Measurements from ENCODE around the gene OR4D1.

DNA sequence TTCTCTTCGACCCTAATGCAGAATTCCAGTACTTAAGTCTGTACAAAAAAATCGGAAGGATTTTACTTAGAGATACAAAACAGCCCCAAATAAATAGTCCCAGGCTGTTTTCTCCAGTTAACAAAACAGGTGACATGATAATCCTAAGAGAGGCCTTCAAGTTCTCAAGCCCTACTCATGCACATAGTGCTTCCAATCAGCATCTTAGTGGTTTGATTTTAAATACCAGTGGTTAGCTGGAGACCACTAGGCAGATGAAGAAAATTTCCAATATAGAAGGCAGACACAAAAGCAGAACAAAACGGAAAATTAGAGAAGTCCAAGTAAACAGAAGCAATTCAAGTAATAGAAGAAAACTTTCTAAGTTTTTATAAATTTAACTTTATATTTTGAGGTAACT lies 13.4 kb downstream of the OR4D1 start:
- TF ChIP-seq, protein P1, sequence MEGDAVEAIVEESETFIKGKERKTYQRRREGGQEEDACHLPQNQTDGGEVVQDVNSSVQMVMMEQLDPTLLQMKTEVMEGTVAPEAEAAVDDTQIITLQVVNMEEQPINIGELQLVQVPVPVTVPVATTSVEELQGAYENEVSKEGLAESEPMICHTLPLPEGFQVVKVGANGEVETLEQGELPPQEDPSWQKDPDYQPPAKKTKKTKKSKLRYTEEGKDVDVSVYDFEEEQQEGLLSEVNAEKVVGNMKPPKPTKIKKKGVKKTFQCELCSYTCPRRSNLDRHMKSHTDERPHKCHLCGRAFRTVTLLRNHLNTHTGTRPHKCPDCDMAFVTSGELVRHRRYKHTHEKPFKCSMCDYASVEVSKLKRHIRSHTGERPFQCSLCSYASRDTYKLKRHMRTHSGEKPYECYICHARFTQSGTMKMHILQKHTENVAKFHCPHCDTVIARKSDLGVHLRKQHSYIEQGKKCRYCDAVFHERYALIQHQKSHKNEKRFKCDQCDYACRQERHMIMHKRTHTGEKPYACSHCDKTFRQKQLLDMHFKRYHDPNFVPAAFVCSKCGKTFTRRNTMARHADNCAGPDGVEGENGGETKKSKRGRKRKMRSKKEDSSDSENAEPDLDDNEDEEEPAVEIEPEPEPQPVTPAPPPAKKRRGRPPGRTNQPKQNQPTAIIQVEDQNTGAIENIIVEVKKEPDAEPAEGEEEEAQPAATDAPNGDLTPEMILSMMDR (IDR thresholded peaks at IDR 0.05; ENCODE audit: low read depth, low read length, missing input control) = no peak
- no peak for TF ChIP-seq GABPA (IDR thresholded peaks at IDR 0.05 in 1 of 2, conservative IDR thresholded peaks at IDR 0.05 in 1 of 2)
- TF ChIP-seq NR2F2 (IDR thresholded peaks at IDR 0.05) = no peak
- TF ChIP-seq TAF1 (conservative IDR thresholded peaks at IDR 0.05) = no peak
- TF ChIP-seq RAD21 (IDR thresholded peaks at IDR 0.05) = no peak
- TF ChIP-seq, protein P2, sequence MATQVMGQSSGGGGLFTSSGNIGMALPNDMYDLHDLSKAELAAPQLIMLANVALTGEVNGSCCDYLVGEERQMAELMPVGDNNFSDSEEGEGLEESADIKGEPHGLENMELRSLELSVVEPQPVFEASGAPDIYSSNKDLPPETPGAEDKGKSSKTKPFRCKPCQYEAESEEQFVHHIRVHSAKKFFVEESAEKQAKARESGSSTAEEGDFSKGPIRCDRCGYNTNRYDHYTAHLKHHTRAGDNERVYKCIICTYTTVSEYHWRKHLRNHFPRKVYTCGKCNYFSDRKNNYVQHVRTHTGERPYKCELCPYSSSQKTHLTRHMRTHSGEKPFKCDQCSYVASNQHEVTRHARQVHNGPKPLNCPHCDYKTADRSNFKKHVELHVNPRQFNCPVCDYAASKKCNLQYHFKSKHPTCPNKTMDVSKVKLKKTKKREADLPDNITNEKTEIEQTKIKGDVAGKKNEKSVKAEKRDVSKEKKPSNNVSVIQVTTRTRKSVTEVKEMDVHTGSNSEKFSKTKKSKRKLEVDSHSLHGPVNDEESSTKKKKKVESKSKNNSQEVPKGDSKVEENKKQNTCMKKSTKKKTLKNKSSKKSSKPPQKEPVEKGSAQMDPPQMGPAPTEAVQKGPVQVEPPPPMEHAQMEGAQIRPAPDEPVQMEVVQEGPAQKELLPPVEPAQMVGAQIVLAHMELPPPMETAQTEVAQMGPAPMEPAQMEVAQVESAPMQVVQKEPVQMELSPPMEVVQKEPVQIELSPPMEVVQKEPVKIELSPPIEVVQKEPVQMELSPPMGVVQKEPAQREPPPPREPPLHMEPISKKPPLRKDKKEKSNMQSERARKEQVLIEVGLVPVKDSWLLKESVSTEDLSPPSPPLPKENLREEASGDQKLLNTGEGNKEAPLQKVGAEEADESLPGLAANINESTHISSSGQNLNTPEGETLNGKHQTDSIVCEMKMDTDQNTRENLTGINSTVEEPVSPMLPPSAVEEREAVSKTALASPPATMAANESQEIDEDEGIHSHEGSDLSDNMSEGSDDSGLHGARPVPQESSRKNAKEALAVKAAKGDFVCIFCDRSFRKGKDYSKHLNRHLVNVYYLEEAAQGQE (IDR thresholded peaks at IDR 0.05) = no peak
- TF ChIP-seq, protein P3, sequence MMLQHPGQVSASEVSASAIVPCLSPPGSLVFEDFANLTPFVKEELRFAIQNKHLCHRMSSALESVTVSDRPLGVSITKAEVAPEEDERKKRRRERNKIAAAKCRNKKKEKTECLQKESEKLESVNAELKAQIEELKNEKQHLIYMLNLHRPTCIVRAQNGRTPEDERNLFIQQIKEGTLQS (IDR thresholded peaks at IDR 0.05) = no peak
- TF ChIP-seq RXRA (IDR thresholded peaks at IDR 0.05) = no peak
- no peak for TF ChIP-seq YY1 (IDR thresholded peaks at IDR 0.05)

Measured in liver (tissue), 3 donors.